ENCODE results near the gene SCG2. TPM values are rescaled to one million over a fixed set of nuclear protein-coding genes. Genes with fewer than 3 reads are reported as not detected.
A peak's percentile ranks its signal among the peaks of the same experiment; 100 is the strongest.

Gene SCG2, protein sequence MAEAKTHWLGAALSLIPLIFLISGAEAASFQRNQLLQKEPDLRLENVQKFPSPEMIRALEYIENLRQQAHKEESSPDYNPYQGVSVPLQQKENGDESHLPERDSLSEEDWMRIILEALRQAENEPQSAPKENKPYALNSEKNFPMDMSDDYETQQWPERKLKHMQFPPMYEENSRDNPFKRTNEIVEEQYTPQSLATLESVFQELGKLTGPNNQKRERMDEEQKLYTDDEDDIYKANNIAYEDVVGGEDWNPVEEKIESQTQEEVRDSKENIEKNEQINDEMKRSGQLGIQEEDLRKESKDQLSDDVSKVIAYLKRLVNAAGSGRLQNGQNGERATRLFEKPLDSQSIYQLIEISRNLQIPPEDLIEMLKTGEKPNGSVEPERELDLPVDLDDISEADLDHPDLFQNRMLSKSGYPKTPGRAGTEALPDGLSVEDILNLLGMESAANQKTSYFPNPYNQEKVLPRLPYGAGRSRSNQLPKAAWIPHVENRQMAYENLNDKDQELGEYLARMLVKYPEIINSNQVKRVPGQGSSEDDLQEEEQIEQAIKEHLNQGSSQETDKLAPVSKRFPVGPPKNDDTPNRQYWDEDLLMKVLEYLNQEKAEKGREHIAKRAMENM
- total RNA-seq = 0.57 TPM
- 0.30 TPM for polyA plus RNA-seq (ENCODE audit: insufficient read depth, low read depth, low replicate concordance)
- long read RNA-seq, donor 1 = 0 reads
- long read RNA-seq, donor 2 = 0 reads
- long read RNA-seq, donor 3 = 0 reads
- long read RNA-seq, donor 4 = 0 reads
- long read RNA-seq, donor 5 = 0 reads
- long read RNA-seq, donor 6 = 0 reads
- long read RNA-seq, donor 7 = 0 reads
- long read RNA-seq, donor 8 = 0 reads
- long read RNA-seq, donor 9 = 0 reads
- long read RNA-seq, donor 10 = 0 reads

DNA sequence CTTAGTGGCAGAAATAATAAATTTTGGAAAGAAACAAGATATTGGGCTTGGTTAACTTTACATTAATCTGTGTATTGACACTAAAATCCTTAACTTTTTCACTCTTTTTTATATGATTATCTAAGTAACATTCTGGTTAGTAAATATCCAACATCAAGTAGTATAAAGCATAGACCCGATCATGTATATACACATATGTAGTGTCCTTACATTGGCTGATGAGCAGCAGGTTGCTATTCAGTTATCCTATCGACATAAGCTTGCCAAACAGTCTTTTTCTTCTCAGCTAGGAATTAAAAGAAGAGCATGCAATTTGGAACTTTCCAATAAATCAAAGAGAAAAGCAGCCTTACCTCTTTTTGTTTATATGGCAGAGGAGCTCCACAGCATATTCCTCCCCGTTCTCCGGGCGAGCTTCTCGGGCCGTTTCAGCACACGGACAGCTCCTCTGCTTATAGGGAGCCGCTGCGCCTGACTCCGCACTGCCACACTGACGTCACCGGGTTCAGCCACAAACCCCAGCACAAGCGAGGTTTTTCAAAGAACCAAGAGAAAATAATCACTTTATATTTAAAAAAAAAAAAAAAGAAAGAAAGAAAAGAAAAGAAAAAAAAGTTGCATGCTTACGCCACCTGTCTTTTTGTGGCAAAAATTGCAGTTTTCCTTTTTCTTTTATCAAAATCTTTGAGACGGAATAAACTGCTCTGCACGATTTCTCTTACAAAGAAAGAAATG is at the start of gene SCG2:
Gene SCG2 (minus strand): TSS at position 430 of the 735 bp plus-strand sequence. CDS start 3,079 bp downstream, outside the sequence.
- no peaks in the 10 kb centered on the region for H3K9me3 ChIP-seq (ENCODE audit: control insufficient read depth in 2 of 3, insufficient read depth in 1 of 3, low read length in 3 of 3)
- FAIRE-seq (peak; percentile 50), DNase-seq (peak; percentile 77 to 93 (median 91))
- no peak within 1 kb of the TSS for H3K27ac ChIP-seq (ENCODE audit: low read depth in 2 of 2, low read length in 2 of 2)
- intact Hi-C loops (cut with DNase I) = no loop called here
- H3K9ac ChIP-seq (ENCODE audit: low read length in 3 of 3) = no peak within 1 kb of the TSS
- H3K36me3 ChIP-seq (ENCODE audit: control insufficient read depth in 2 of 3, insufficient read depth in 3 of 3, low read length in 3 of 3) = no peaks in the 10 kb centered on the region
- H3K4me1 ChIP-seq (ENCODE audit: control insufficient read depth in 2 of 3, insufficient read depth in 2 of 3, low read depth in 1 of 3, low read length in 3 of 3) = no peaks in the 10 kb centered on the region
- no peak within 1 kb of the TSS for H3K4me3 ChIP-seq (ENCODE audit: low read length in 3 of 3)
- TF ChIP-seq, protein P1, sequence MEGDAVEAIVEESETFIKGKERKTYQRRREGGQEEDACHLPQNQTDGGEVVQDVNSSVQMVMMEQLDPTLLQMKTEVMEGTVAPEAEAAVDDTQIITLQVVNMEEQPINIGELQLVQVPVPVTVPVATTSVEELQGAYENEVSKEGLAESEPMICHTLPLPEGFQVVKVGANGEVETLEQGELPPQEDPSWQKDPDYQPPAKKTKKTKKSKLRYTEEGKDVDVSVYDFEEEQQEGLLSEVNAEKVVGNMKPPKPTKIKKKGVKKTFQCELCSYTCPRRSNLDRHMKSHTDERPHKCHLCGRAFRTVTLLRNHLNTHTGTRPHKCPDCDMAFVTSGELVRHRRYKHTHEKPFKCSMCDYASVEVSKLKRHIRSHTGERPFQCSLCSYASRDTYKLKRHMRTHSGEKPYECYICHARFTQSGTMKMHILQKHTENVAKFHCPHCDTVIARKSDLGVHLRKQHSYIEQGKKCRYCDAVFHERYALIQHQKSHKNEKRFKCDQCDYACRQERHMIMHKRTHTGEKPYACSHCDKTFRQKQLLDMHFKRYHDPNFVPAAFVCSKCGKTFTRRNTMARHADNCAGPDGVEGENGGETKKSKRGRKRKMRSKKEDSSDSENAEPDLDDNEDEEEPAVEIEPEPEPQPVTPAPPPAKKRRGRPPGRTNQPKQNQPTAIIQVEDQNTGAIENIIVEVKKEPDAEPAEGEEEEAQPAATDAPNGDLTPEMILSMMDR (IDR thresholded peaks at IDR 0.05; ENCODE audit: borderline replicate concordance, extremely low read depth, insufficient read depth) = peak; percentile 13
- no peaks in the 10 kb centered on the region for H3K27me3 ChIP-seq (ENCODE audit: control insufficient read depth, insufficient read depth, low read length)

DNA sequence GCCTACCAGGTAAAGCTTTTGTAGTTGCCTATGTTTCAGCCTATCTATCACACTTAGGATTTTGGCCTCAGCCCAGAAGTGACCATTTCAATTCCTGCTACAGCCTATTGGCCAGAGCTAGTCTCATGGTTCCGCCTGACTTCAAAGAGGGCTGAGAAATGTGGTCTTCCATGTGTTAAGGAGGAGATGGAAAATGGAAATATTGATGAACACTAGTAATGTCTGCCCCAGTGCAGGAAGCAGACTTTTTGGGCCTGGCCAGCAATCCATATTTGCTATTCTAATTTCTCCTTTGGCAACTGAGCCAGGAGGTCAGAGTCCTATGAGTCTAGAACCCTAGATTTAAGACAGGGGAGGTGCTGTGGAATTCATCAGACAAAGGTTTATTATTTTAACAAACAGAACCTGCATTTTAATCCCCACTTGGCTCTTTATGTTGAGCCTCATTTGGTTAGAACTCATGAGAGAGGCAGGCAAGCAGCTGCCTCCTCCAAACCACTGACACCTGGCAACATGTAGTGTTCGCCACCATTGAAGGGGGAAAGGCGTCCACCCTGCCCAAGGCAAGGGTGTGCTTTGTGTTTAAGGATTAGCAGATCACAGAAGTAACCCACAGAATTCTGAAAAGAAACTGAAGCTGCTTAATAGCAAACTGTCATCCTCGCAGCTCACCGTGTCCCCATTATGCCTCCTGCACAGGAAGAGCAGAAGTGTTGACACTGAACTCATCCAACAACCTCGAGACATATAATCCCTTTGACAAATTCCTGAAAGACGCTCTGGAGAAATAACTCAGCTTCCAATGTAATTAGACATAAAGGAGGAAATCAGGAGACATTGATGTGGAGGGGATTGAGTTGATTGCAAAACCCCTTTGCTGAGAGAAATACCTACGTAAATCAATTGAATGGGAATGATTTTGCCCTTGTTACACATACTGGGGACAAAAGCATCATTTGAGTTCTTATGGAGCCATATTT is 47.7 kb upstream of the SCG2 start:
- FAIRE-seq (no peak), DNase-seq (no peak)
- no peak overlapping the region for H3K9ac ChIP-seq (ENCODE audit: low read length in 3 of 3)
- intact Hi-C loops (cut with DNase I) = no loop called here
- no peaks in the 10 kb centered on the region for H3K9me3 ChIP-seq (ENCODE audit: control insufficient read depth in 2 of 3, insufficient read depth in 1 of 3, low read length in 3 of 3)
- H3K36me3 ChIP-seq (ENCODE audit: control insufficient read depth in 2 of 3, insufficient read depth in 3 of 3, low read length in 3 of 3) = no peaks in the 10 kb centered on the region
- TF ChIP-seq, protein P1 (IDR thresholded peaks at IDR 0.05; ENCODE audit: borderline replicate concordance, extremely low read depth, insufficient read depth) = no peak
- no peaks in the 10 kb centered on the region for H3K27me3 ChIP-seq (ENCODE audit: control insufficient read depth, insufficient read depth, low read length)
- H3K4me3 ChIP-seq (ENCODE audit: low read length in 3 of 3) = no peak overlapping the region
- no peaks in the 10 kb centered on the region for H3K4me1 ChIP-seq (ENCODE audit: control insufficient read depth in 2 of 3, insufficient read depth in 2 of 3, low read depth in 1 of 3, low read length in 3 of 3)
- no peak overlapping the region for H3K27ac ChIP-seq (ENCODE audit: low read depth in 2 of 2, low read length in 2 of 2)

DNA sequence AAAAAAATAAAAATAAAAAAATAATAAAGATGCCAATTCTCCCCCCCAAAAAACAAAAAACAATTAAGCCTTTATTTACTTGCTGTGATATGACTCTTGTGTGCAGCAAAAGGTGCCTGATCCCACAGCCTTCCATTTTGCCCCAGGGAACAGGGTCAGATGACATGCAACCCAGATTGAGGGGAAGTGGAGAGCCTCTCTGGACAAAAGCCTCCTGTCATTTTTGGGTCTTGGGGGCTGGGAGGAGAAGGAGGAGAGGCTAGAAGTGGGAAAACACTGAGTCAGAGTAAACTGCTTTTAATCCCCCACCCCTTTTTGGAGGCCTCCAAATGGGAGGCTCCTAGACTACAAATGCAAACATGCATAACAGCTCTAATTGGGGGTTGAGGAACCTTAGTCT is 46.6 kb upstream of the SCG2 start:
- H3K9me3 ChIP-seq (ENCODE audit: control insufficient read depth in 2 of 3, insufficient read depth in 1 of 3, low read length in 3 of 3) = no peaks in the 10 kb centered on the region
- FAIRE-seq (no peak), DNase-seq (no peak)
- intact Hi-C loops (cut with DNase I) = no loop called here
- H3K9ac ChIP-seq (ENCODE audit: low read length in 3 of 3) = no peak overlapping the region
- no peak overlapping the region for H3K4me3 ChIP-seq (ENCODE audit: low read length in 3 of 3)
- no peaks in the 10 kb centered on the region for H3K36me3 ChIP-seq (ENCODE audit: control insufficient read depth in 2 of 3, insufficient read depth in 3 of 3, low read length in 3 of 3)
- TF ChIP-seq, protein P1 (IDR thresholded peaks at IDR 0.05; ENCODE audit: borderline replicate concordance, extremely low read depth, insufficient read depth) = no peak
- no peak overlapping the region for H3K27ac ChIP-seq (ENCODE audit: low read depth in 2 of 2, low read length in 2 of 2)
- H3K4me1 ChIP-seq (ENCODE audit: control insufficient read depth in 2 of 3, insufficient read depth in 2 of 3, low read depth in 1 of 3, low read length in 3 of 3) = no peaks in the 10 kb centered on the region
- H3K27me3 ChIP-seq (ENCODE audit: control insufficient read depth, insufficient read depth, low read length) = no peaks in the 10 kb centered on the region
